Measurements from ENCODE around the gene PIEZO2.
"Not testable (repeated sequence)": the region's sequence is repeated elsewhere in the genome, so short reads cannot be mapped to it uniquely, and the experiment has no call there.

PIEZO2 gene

GRCh38 chr18:10850216-10850615 lies 299.2 kb downstream of the PIEZO2 start:
- no peak for DNase-seq

GRCh38 chr18:10847907-10848306 lies 301.5 kb downstream of the PIEZO2 start:
- DNase-seq, result no peak

- no peak for DNase-seq
Measured at GRCh38 chr18:10847408-10847790, 302.0 kb downstream of the PIEZO2 start.

- no peak for DNase-seq
Measured at GRCh38 chr18:10846657-10847407, 302.5 kb downstream of the PIEZO2 start.

DNA sequence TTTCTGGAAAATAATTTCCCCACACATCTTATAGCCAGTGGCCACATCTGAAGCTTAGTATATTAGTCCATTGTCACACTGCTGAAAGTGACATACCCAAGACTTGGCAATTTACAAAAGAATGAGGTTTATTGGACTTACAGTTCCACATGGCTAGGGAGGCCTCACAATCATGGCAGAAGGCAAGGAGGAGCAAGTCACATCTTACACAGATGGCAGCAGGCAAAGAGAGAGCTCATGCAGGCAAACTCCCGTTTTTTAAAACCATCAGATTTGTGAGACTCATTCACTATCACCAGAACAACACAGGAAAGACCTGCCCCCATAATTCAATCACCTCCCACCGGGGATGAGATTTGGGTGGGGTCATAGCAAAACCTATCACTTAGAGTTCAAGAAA lies 303.3 kb downstream of the PIEZO2 start:
- not testable (repeated sequence) for DNase-seq

GRCh38 chr18:10843565-10843964 lies 305.8 kb downstream of the PIEZO2 start:
- no peak for DNase-seq

DNA sequence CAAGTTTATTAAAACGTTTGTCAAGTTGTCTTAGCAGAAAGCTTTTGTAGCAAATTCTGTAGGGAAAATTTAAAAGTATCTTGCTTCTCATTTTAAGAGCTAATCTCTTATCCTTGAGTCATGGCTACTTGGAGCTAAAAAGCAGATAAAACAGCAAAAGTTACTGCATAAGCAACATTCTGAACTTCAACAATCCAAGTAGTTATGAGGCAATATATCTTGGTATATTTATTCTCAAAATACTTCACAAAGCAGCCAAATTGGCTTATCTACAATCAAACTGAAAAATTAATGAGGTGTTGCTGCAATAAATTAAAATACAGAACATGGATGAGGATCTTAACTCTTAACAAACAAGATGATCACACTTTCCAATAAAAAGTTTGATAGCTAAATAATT lies 306.5 kb downstream of the PIEZO2 start:
- DNase-seq, result no peak

- no peak for DNase-seq
Measured at GRCh38 chr18:10842371-10842770, 307.0 kb downstream of the PIEZO2 start.

DNA sequence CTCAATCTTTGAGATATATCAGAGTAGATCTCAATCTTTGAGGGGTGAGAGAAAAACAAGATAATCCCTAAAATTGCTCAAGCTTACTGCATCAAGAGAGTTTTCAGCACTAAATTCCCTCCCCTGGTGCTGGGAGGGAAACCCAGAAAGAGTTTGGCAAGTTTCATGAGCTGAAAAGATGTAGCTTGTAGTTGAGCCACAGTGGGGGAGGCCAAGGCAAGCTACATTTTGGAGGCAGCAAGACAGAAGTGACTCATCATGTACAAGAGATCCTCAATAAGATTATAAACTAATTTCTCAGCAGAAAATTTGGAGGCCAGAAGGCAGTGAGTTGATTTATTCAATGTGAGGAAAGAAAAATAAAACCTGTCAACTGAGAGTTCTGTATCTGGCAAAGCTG lies 308.2 kb downstream of the PIEZO2 start:
- no peak for DNase-seq

- DNase-seq, result no peak
Measured at GRCh38 chr18:10840743-10841142, 308.6 kb downstream of the PIEZO2 start.

DNA sequence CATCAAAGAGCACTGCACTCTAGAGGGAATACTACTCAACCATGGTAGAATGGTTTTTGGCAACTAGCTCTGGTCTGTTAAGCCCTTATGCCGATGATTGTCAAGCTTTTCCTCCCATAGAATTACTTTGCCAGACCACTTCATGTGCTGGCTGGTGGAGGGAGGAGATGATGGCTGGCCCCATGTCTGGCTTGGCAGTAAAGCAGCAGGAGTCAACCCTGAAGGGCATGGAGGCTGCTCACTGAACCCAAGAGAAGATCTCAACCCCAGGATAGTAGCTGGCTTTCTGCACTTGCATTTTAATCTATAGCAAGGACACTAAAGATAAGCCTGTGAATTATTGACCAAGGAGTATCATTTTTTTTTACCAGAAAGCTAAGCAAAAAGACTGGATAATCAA lies 309.9 kb downstream of the PIEZO2 start:
- no peak for DNase-seq

GRCh38 chr18:10838553-10838952 lies 310.8 kb downstream of the PIEZO2 start:
- no peak for DNase-seq

DNA sequence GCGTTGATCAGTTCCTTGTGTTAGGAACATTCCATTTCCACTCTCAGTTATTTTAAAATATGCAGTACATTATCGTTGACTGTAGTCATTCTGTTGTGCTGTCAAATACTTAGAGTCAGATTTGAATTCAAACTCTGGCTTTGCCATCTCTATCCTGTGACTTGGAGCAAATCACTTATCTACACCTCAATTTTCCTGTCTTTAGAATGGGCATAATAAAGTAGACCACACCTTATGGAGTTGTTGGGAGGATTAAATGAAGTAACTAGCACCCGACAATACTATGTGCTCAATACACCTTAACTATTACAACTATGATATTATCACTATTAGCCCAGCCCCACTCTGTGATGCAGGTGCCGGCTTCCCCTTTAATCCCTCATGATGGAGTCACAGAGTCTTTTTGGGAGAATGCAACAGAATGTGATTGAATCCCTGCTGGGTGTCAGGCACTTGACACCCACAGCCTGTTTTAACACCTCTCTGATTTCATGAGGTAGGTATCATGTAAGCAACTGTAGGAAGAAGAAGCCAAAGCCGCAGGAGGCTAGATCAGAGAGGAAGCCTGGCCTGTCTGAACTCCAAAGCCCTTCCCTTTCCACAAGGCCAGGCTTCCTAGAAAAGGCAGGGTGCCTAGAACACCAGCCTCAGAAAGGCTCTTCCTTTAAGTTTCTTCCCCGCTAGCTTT lies 315.1 kb downstream of the PIEZO2 start:
- no peak for DNase-seq

DNA sequence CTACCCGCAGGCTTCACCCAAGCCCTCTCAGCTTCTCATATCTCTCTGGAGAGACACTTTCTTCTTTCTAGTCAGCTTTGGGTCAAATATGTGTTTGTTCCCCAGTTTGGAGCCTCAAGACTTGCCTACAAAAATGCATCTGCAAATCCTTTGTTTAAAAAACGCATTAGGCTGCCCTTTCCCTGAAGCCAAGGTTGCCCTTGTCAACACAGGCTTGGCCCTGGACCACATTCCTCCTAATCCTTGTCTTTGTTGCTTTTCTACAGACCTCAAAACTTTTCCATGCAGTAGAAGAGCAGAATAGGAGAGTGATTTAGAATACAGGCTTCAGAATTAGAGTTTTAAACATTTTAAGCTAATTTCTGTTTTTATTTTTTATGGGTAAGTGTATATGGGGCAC lies 315.7 kb downstream of the PIEZO2 start:
- DNase-seq, result no peak

DNA sequence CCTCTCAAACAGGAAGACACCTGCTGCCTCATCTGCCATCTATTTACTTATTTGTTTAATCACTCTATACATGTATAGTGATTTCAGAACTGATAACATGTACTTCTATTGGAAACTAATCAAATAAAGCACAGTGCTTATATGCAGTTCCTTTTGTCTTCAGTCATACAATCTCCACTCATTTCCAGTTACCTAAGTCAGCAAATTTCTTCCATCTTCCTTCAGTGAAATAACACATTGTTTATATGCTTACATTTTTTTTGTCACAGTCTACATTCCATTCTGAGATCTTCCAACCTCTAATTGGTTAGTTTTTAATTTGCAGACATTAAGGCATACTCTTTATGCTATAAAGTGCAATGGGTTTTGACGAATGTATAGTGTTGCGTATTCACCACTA lies 323.0 kb downstream of the PIEZO2 start:
- no peak for DNase-seq

DNA sequence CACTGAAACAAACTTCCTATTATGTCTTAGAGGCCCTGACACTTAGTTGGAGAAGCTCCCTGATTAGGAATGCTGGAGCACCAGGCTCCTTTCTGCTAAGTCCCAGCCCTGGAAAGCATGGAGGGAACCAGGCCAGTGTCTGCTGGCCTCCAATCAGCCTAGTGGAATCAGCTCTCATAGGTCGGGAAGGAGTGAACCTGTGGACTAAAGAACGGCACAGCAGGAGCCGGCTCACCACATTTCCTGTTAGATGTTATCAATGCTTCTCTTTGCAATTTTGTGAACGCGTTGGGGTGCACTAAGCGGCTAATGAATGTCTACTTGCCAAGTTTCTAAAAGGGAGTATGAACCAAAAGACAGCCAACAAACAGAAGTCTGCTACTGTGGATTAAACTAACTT lies 326.9 kb downstream of the PIEZO2 start:
- no peak for DNase-seq

DNA sequence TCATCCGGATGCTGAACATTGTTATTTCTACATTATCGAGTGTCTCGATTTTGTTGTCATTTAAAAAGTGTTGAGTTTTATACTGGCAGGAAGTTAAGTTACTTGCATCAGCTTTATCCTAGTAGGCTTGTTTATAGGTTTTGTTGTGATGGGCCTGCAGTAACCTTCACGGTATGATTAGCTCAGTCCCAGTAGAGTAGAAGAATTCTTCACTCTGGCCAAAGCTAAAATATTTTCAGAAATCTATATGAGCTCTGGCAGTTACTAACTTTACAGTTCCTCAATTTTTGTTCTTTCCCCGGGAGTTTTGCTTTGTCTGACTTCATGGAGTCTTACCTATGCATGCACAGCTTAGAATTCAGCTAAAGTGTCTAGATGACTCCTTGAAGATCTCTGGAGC lies 328.7 kb downstream of the PIEZO2 start:
- no peak for DNase-seq

- DNase-seq, result no peak
Measured at GRCh38 chr18:10814336-10814735, 335.0 kb downstream of the PIEZO2 start.

- no peak for DNase-seq
Measured at GRCh38 chr18:10805587-10806118, 343.7 kb downstream of the PIEZO2 start.

DNA sequence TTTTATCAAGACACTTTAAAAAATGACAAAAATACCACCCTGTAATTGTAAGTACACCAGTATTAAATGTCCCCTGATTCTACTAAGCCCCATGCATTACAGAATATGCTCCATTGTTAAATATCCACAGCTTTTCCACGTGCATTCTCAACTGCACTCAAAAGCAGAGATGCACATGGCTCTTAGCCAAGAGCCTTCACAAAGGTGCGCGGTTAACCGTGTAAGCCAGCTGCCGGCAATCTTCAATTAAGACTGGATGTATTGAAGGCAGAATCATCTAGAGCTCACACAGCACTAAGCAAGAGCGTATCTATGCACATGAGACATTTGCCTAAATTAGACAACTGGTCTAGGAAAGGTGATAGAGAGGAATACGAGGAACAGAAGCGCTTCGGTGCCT lies 345.2 kb downstream of the PIEZO2 start:
- DNase-seq, result no peak

DNA sequence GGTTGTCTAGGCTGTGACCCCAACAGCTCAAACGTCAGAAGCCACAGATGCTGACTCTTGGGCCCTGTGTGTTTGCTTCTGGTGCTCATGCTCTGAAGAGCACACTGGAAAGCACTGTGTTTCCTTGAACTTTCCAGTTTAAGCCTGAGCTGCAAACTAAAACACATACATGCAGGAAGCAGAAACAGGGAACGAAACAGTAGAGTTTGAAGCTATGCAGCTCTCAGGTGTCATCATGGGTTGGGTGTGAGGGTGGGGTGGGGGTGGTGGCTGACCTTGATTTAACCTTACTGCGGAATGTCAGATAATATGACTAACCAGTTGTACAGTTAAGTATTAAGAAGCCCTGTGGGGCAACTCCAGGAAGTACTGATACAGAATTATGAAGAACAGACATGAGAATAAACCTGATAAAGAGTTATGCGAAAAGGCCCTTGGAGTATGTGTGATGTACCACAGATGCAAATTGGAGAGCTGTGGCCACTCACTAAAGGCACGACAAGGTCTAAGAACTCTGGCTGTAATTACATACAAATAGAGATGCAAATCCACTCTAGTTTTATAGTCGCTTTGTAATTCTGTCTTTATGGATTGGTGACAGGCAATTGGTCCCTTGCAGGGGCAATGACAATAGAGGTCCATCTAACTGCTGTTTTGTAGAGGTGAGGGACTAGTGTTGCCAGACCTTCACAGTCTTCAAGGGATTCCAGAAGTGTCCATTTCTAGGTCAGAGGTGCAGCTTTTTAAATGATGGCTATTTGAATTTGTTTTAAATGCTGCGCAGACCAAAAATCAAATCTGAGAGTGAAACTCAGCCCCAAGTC lies 350.4 kb downstream of the PIEZO2 start:
- DNase-seq, result no peak

DNA sequence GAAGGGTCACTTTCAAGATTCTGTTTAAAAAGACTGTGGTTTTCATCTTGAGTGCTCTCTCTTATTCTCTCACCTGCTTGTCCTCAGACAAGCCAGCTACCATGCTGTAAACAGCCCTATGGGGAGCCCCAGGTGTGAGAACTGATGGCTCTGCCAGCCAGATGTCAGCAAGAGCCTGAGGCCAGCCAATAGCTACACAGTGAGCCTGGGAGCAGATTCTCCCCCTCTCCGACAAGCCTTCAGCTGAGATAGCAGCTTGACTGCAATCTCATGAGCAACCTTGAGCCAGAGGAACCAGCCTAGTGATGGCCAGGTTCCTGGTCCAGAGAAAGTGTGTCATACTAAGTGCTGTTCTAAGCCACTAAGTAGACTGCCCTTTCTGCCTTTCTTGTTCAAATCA lies 351.5 kb downstream of the PIEZO2 start:
- no peak for DNase-seq

Data from anterior cingulate cortex (tissue), 58 donors.